Neural crest cell (in vitro differentiated cells): Measurements from ENCODE around the gene OBSCN. TPM values are rescaled to one million over a fixed set of nuclear protein-coding genes. Genes with fewer than 3 reads are reported as not detected.
A peak's percentile ranks its signal among the peaks of the same experiment; 100 is the strongest.

Experiments
- DNase-seq: peaks from one replicate; pipeline ENCODE4 v3.0.0; 2021; ENCODE audit warnings: low read depth, mixed read lengths, low spot score
- H3K27ac Mint-ChIP-seq: one replicate; pipeline ENCODE4 v1.8.0; 2021; ENCODE audit warnings: mild to moderate bottlenecking, mixed read lengths; ENCODE audit not compliant: unreplicated experiment
- H3K27me3 Mint-ChIP-seq: 2 replicates; pipeline ENCODE4 v1.8.0; 2021; ENCODE audit warnings: low read depth, mild to moderate bottlenecking, mixed read lengths
- H3K36me3 Mint-ChIP-seq: 2 replicates; pipeline ENCODE4 v1.8.0; 2021; ENCODE audit warnings: low read depth, mild to moderate bottlenecking, mixed read lengths
- H3K4me1 Mint-ChIP-seq: 2 replicates; pipeline ENCODE4 v1.8.0; 2021; ENCODE audit warnings: mixed read lengths
- H3K4me3 Mint-ChIP-seq: one replicate; pipeline ENCODE4 v1.8.0; 2021; ENCODE audit warnings: mild to moderate bottlenecking, mixed read lengths
- H3K9me3 Mint-ChIP-seq: 2 replicates; pipeline ENCODE4 v1.8.0; 2021; ENCODE audit warnings: mixed read lengths
- CTCF ChIP-seq: fragments of 200-600 bp; sonication (generic); conservative IDR thresholded peaks from 2 replicates; pipeline ENCODE4 v1.5.0; 2021; ENCODE audit warnings: antibody characterized with exemption, mild to moderate bottlenecking
- total RNA-seq: library from RNA; stranded (reverse); gene quantifications from 2 replicates; pipeline ENCODE4 v1.2.1, GENCODE V29; 2021

Gene OBSCN
- total RNA-seq, 1 donor from 2014 or later = 40.1 TPM

GRCh38 chr1:228177721-228178710, 29.8 kb upstream of the OBSCN start:
- TF ChIP-seq CTCF = no peak
- peaks cover under 1% of the 10 kb centered on the region for H3K4me1 Mint-ChIP-seq
- no peak for DNase-seq
- no peak overlapping the region for H3K27ac Mint-ChIP-seq
- no peaks in the 10 kb centered on the region for H3K9me3 Mint-ChIP-seq
- H3K27me3 Mint-ChIP-seq = no peaks in the 10 kb centered on the region
- no peaks in the 10 kb centered on the region for H3K36me3 Mint-ChIP-seq
- no peak overlapping the region for H3K4me3 Mint-ChIP-seq

- H3K9me3 Mint-ChIP-seq = no peaks in the 10 kb centered on the region
- DNase-seq = no peak
- no peaks in the 10 kb centered on the region for H3K36me3 Mint-ChIP-seq
- no peak overlapping the region for H3K4me3 Mint-ChIP-seq
- TF ChIP-seq CTCF = no peak
- H3K4me1 Mint-ChIP-seq = peaks cover 8% of the 10 kb centered on the region
- H3K27ac Mint-ChIP-seq = no peak overlapping the region
- no peaks in the 10 kb centered on the region for H3K27me3 Mint-ChIP-seq
These were observed 28.8 kb upstream of the OBSCN start for GRCh38 chr1:228178737-228179684.

- H3K9me3 Mint-ChIP-seq = no peaks in the 10 kb centered on the region
- TF ChIP-seq CTCF = peak; percentile 55
- no peak overlapping the region for H3K27ac Mint-ChIP-seq
- DNase-seq = no peak
- H3K27me3 Mint-ChIP-seq = no peaks in the 10 kb centered on the region
- no peaks in the 10 kb centered on the region for H3K36me3 Mint-ChIP-seq
- H3K4me3 Mint-ChIP-seq = no peak overlapping the region
- peaks cover 13% of the 10 kb centered on the region for H3K4me1 Mint-ChIP-seq
These were observed 27.4 kb upstream of the OBSCN start for GRCh38 chr1:228180271-228180958.

GRCh38 chr1:228180959-228181644, 26.7 kb upstream of the OBSCN start:
- no peak overlapping the region for H3K4me3 Mint-ChIP-seq
- peak overlapping the region; percentile 27 for H3K27ac Mint-ChIP-seq
- no peak for TF ChIP-seq CTCF
- no peaks in the 10 kb centered on the region for H3K36me3 Mint-ChIP-seq
- peaks cover 13% of the 10 kb centered on the region for H3K4me1 Mint-ChIP-seq
- H3K27me3 Mint-ChIP-seq = no peaks in the 10 kb centered on the region
- no peak for DNase-seq
- no peaks in the 10 kb centered on the region for H3K9me3 Mint-ChIP-seq
